A549 treated with ZK216348 at 1 μM for 4 hours (cell line): ENCODE data around the gene STX8. TPM values are rescaled to one million over a fixed set of nuclear protein-coding genes. Genes with fewer than 3 reads are reported as not detected.

Experiments used
- total RNA-seq: library from RNA; stranded (reverse); fragments of 200-300 nt; extraction: Qiagen RNA extraction; gene quantifications from 5 replicates; pipeline ENCODE4 v1.2.3, GENCODE V29; 2022; ENCODE audit warnings: low read depth

Gene STX8, protein sequence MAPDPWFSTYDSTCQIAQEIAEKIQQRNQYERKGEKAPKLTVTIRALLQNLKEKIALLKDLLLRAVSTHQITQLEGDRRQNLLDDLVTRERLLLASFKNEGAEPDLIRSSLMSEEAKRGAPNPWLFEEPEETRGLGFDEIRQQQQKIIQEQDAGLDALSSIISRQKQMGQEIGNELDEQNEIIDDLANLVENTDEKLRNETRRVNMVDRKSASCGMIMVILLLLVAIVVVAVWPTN
- 59.4 to 118 TPM (median 60.9 TPM) in 5 replicates for total RNA-seq

DNA sequence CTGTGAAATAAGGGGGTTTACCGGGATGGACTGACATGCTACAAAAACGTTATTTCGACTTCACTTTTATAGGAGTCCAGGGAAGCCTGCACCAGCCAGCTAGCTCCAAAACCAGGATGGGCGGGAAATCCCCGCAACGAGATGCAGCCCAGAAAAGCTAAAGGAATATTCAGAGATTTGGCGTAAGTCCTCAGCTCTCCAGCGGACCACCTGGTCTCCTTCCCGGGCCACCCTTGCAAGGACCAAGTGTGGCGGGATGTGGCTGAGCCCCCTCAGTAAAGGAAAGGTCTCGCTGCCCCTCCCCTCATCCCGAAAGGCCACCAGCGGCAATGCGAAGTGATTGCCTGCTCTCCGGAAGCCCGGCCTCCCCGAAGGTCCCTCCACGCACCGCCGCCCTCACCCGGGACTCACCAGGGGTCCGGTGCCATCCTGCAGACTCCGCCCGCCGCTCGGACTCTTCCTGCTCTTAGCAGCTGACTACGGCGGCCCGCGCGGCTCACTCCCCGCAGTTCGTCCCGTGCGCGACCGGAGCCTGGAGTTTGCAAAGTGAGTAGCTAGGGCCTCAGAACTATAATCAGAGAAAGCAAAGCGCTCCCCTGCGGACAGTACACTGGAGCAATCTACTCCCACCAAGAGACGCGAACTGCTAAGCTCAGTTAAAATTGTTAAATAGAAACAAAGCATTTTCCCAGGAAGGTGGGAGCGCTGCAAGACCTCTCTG, at the start of gene STX8:
STX8 (minus strand) TSS at position 440 of the 721 bp plus-strand sequence; CDS start at position 428, 12 bp downstream.

DNA sequence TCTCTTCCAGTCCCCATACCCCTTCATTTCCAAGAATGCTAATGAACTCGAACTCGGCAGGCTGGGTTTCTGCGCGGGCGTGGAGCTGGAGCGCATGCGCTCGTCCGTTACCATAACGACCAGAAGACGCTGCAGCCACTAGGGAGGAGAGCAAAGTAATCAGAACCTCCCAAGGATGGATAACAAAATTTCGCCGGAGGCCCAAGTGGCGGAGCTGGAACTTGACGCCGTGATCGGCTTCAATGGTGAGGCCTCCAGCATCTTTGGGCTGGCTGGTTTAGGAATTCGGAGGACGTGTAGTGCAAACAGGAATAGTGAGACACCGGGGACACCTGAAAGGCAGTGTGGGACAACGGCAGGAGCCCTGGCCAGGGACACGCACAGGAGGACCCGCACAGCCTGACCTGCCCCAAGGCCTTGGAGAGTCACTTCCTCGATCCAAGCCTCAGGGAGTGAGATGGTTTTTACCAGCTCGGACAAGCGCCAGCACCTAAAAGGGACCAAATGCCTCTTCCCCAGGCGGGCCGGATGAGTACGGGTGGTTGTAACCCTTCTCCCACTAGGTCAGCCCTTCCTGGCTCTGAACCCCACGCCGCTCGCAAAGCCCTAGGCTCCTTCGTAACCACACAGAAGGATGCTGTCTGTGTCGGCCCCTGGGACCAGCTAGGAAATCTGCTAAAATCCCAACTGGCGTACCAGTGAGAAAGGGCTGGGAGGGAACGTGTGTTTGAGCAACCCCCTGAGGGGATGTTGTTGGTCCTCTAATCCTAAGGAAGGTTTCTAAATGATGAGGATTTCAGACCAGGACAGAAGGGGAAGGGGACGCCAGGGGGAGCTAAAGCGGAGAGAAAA, 1.1 kb upstream of the STX8 start, which contains the start of gene CFAP52:
CFAP52 (plus strand) TSS at position 122 of the 852 bp plus-strand sequence; CDS start at position 176, 54 bp downstream.

Other genes starting within 250 kb of the STX8 start
- gene CFAP52, start 822 bp upstream of the STX8 start, total RNA-seq = not detected in 5 replicates
- gene USP43, start 69.7 kb upstream of the STX8 start, total RNA-seq = 3.7 to 5.0 TPM (median 4.0 TPM) in 5 replicates
- gene DHRS7C, start 215.8 kb upstream of the STX8 start, total RNA-seq = not detected in 5 replicates
- gene GSG1L2, start 246.3 kb upstream of the STX8 start, total RNA-seq = not detected in 5 replicates